Posterior vena cava (tissue), 2 donors: ENCODE results near the gene AACS. TPM values are rescaled to one million over a fixed set of nuclear protein-coding genes. Genes with fewer than 3 reads are reported as not detected.

Experiments
- DNase-seq: peaks from one replicate; pipeline ENCODE4 v3.0.0-alpha.2; 2020; ENCODE audit warnings: low spot score
- intact Hi-C, 2 donors: fragments of 100-400 bp; cut with DNase I; formaldehyde crosslinking; loops; one replicate each; pipeline versions ENCODE4 v1.14.1 to v1.14.2; 2022 to 2023
- total RNA-seq, 2 donors: library from RNA; stranded (reverse); fragmentation: NEBNext Ultra II Directional; extraction: Animal tissue kit (Norgen Biotek cat#: 25700); gene quantifications; one replicate each; pipeline ENCODE4 v1.2.1, GENCODE V29; 2021
- donor health status: DM: yes; HTN: yes; CAD: no.
- donor health status: DM: yes; HTN: yes; CAD: no.

AACS gene
- total RNA-seq, 2 donors from 2014 or later = 9.7 to 11.7 TPM

DNA sequence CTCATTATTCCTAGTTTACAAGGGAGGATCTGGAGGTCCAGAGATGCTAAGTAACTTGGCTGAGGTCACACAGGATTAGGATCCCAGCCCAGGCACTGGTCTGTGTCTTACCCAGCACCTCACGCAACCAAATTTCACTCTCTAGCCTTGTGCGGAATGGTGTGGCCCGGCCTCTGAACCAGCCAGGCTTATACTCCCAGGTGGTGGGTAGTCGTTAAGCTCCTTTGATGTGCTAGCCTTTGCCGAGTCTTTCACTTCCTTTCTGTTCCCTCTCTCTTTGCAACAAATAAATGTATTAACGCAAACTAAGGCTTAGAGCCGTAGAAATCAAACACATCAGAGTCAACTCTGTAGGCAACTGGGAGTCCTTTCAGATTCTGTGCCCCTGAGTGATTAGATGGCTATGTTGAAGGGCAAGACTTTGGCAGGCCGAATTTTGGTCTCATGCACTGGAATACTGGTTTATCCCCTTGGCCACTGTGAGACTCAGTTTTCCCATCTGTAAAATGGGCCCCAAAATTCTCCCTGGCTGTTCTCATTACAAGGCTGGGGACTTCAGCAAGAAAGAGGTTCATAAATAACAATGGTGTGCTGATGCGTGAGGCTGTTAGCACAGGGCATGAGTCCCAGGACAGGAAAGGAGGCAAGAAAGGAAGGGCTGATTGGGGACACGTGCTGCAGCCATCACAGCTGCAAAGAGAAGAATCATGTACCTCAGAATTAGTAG lies 126.3 kb downstream of the AACS start:
- DNase-seq = no peak
- intact Hi-C loops = no loop called here

DNA sequence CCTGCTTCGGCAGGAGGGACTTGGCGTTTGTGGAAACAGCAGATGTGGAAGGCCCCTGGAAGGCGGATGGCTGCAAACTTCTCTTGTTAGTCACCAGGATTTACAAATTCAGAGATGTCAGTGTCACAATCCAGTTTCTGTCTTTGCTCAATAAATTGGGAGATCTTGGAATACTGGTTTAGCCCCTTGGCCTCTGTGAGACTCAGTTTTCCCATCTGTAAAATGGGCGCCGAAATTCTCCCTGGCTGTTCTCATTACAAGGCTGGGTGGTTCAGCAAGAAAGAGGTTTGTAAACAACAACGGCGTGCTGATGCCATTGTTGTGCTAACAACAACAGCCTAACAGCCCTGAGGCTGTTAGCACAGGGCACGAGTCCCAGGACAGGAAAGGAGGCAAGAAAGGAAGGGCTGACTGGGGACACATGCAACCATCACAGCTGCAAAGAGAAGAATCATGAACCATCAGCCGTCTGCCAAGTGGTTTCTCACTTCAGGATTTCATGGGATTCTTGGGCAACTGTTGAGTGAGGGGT lies 127.5 kb downstream of the AACS start:
- no peak for DNase-seq
- intact Hi-C loops = no loop called here

Other genes with a start within 250 kb of the AACS start
- gene SCARB1, start 201.6 kb upstream of the AACS start, total RNA-seq = 10 to 100 TPM; 13.0 to 14.3 TPM
- gene UBC, start 150.8 kb upstream of the AACS start, total RNA-seq = 1,000 to 10,000 TPM in 1 of 2 donors, 100 to 1,000 TPM in 1; 993 to 1,405 TPM
- 10 to 100 TPM; 10.4 to 15.3 TPM for gene DHX37, start 76.3 kb upstream of the AACS start, total RNA-seq
- 1 to 10 TPM; 2.9 to 3.1 TPM for gene BRI3BP, start 71.8 kb upstream of the AACS start, total RNA-seq
- under 1 TPM; 0.48 to 0.83 TPM for gene TMEM132B, start 121.0 kb downstream of the AACS start, total RNA-seq